Measurements from ENCODE around the gene SEMA4C.
"Not testable (repeated sequence)": the region's sequence is repeated elsewhere in the genome, so short reads cannot be mapped to it uniquely, and the experiment has no call there.

The SEMA4C gene

DNA sequence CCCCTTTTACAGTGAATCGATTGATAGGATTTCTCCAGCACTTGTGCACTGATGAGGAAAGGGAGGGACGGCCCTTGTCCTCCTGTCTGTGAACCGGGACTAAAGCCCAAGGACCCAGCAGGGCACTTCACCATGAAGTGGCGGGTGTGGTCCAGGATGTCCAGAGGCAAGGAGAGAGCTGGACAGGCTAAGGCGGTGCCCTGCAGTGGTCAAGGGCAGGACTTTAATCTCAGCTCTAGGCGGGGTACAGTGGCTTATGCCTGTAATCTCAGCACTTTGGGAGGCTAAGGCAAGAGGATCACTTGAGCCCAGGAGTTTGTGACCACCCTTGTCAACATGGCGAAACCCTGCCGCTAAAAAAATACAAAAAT lies 28.2 kb upstream of the SEMA4C start:
- no peak for DNase-seq (ENCODE audit: low spot score)

DNA sequence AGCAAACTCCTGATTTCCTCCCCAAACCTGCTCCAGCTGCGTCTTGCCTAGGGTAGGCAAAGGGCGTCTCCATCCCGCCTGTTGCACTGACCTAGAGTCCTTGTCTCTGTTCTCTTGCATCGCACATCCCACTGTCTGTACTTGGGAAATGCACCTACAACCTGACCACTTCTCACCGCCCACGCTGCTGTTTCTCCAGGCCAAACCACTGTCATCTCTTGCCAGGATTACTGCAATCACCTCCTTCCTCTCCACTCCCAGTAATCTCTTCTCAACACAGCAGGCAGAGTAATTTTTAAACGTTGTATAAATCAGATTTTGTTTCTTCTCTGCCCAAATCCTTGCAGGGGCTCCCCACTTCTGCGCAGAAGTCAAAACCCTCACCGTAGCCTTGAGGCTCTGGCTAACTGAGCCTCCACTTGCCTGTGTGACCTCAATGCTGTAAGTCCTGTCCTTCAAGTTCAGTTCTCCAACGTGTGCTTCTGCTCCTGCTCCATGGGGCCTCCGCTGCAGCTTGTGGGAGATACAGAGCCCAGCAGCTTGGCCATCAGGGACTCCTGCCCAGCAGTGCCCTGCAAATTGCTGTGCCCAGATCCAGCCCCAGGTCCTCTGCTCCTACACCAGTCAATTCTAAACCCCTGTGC lies 27.7 kb upstream of the SEMA4C start:
- no peak for DNase-seq (ENCODE audit: low spot score)

GRCh38 chr2:96895746-96896651 lies 26.1 kb upstream of the SEMA4C start:
- no peak for DNase-seq (ENCODE audit: low spot score)

GRCh38 chr2:96895032-96895745 lies 25.3 kb upstream of the SEMA4C start:
- no peak for DNase-seq (ENCODE audit: low spot score)

DNA sequence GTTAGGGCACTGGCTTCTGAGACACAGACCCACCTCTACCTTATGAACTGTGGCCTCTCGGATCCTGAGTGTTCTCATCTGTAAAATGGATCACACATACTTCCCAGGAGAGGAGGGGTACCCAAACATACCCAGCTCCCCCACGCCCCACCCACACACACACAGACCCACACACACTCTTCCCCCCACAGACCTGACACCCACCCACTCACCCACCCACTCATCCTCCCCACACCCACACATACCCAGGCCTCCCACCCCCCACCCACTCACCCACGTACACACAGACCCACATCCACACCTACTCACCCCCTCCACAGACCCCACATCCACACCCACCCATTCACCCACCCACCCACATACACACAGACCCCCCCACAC lies 24.3 kb upstream of the SEMA4C start:
- no peak for DNase-seq (ENCODE audit: low spot score)

DNA sequence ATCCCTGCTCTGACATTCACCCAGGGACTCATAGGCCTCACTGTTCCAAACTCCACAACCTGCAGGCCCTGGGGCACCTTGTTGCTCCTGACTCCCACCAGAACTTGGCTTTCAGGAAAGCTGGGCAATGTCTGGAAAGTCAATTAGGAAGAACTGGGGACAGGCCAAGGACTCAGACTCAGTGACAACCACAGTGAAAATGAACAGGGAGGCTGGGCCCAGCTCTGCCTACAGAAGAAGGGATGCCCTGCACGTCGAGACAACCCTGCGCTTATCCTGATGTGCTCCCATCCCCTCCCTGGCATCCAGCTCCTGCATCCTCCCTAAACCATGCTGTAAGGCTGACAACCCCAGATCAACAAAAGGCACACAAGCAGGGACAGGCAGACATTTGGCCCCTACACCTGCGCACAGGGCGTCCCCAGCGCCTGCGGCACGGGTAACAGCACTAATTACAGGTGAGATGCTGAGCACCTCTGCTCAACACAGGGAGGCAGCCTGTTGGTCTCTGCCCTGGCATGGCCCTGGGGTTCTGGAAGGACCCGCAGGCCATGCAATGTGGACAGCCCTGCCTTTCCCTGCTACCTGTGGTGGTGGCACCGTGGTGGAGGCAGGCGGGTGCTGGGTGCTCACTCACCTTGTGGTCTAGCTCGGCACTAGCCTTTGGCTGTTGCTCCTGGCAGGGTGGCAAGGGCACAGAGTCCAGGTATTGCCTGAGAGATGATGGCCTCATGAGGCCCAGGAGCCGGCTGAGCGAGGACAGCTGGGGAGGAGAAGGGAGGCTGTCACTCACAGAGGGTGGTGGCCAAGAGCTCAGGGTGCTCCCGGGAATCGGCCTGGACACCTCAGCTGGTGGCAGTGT lies 23.6 kb upstream of the SEMA4C start:
- DNase-seq (ENCODE audit: low spot score) = no peak

- DNase-seq (ENCODE audit: low spot score) = no peak
These were observed 21.9 kb upstream of the SEMA4C start for GRCh38 chr2:96891591-96892333.

DNA sequence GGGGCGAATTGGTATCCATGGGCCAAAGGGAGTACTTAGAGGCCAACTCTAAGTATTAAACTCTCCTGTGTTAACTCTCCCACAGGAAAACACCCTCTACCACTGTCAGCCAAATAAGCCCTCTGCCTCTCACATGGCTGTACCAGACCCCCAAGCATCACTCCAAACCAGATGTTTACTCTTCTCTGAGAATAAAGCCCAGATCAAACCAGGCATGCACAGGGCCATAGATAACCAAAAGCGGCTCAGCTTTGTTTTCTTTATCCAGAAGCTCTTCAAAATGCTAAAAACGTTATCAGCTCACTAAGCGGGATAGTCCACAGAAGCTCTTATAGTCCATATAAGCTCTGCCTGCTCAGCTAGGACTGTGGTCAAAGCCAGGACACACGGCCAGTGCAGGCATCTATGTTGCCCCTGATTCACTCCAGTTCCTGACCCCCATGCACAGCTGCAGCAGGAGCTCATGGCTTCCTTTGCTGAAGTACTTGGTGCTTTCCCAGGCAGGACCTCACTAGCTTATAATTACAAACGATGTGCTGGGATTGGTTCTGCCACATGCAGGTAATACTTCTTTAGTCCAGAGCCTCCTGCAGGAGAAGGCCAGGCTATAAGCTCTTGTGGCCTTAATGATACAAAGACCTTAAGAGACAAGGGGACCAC lies 21.0 kb upstream of the SEMA4C start:
- no peak for DNase-seq (ENCODE audit: low spot score)

DNA sequence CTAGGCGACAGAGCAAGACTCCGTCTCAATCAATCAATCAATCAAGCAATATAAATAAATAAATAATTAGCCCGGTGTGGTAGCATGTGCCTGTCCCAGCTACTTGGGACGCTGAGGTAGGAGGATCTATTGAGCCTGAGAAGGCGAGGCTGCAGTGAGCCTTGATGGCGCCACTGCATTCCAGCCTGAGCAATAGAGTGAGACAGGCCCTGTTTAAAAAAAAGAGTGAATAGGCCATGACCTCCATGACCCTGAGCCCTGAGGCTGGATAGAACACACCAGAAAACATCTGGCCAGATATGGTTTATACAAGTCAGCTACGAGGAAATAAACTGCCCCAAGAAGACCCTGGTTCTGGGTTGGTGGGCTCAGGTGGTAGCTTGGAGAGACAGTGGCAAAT lies 20.4 kb upstream of the SEMA4C start:
- no peak for DNase-seq (ENCODE audit: low spot score)

DNA sequence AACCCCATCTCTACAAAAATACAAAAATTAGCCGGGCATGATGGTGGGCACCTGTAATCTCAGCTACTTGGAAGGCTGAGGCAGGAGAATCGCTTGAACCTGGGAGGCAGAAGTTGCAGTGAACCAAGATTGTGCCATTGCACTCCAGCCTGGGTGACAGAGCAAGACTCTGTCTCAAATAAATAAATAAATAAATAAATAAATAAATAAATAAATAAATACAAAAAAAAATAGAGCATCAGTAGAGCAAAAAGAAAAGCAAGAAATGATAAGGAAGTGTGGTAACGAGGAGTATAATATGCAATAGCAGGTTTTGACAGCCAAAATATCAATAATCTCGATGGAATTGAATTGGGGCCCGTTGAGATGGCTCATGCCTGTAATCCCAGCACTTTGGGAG lies 19.6 kb upstream of the SEMA4C start:
- not testable (repeated sequence) for DNase-seq (ENCODE audit: low spot score)

DNA sequence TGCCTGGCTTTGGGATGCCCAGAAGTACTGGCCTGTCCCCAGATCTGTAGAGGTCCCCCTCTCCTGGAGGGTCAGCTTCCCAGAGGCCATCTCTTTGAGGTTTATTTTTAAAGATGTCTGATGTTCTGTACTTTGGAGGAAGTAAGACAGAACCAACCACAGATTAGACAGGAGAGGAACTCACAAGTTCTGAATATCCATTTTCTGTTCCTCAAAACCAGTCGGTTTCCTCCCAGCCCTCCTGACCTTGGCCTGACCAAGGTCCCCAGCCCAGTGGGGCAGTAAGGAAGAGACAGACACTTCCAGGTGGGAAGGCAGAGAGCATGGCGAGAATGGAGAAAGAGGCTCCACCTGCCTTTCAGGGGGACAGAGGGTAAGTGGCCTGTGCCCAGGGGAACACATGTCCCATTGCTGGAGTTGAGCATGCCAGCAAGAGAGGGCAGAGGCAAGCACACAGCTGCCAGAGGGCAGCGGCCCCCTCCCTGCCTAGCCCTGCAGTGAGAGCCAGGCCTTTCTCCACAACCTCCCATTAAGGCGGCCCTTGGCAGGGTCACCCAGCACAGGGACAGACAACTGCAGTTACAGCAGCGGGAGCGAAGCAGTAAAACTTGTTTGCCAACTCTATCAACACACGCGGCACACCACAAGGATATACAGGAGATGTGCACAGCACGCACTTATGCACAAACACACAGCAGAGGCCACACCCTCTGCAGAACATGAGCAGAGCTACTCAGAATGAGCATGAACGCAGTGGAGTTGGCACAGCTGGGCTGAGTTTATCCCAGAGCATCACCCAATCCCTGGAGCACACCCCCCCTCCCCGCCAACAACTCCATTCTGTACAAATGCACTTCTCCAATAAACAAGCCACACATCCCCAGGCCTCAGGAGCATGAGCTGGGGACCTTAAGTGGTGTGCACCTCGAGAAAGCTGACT lies 18.5 kb upstream of the SEMA4C start:
- no peak for DNase-seq (ENCODE audit: low spot score)

DNA sequence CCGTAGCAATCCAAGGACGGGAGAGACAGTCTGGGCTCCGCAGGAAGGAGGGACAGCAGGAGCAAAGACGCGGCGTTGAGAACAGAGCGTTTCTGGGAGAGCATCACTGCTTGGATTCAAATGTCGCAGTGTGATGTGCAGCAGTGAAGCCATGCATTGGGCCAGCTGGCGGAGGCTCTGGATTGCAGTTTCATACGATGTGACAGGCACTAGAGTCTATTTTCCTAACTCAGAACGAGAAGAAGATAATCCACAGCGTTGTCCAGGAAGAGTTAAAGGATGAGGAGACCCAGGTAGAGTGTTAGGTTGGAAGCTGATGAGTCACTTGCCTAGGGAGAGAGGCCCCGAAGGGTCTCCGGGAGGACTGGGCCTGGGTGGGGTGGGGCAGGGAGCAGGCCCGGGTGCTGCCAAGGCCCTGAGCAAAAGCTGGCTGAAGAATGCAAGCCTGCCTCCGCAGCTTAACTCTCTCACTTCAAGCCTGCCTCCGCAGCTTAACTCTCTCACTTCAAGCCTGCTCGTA lies 17.7 kb upstream of the SEMA4C start:
- DNase-seq (ENCODE audit: low spot score) = no peak

- DNase-seq (ENCODE audit: low spot score) = no peak
These were observed 15.8 kb upstream of the SEMA4C start for GRCh38 chr2:96885432-96886347.

DNA sequence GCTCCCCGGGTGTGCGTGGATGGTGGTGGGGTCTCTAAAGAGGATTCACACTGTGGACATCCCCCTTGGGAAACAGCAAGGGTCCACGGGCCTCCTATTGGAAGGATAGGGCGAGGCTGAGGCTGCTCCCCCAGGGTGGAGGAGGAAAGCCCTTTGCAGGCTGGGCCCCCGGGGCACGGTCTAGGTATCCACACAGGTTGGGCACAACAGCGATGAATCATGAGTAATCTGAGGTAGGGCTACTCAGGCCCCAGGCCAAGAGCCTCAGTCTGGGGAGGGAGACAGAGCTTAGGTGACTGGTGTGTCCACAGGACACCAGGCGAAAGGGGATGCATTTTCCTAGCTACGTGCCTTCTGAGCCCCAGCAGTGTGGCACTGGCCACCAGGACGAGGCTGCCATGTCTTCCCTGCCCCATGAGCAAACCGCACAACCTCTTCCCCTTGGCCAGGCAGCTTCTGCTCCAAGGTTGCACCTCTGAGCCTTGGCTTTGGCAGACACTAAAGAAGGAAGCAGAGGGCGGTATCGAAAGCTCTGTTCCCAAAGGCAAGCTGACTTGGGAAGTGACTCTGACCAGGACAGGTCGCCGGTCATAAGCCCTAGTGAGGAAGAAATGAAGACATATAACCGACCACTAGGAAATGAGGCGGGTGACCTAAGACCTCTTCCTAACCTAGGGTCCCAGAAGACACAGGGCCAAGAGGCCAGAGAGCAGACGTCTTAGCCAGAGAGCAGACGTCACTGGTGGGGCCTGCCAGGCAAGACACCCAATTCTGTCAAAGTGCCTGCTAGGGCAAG lies 14.6 kb upstream of the SEMA4C start:
- DNase-seq (ENCODE audit: low spot score) = no peak

DNA sequence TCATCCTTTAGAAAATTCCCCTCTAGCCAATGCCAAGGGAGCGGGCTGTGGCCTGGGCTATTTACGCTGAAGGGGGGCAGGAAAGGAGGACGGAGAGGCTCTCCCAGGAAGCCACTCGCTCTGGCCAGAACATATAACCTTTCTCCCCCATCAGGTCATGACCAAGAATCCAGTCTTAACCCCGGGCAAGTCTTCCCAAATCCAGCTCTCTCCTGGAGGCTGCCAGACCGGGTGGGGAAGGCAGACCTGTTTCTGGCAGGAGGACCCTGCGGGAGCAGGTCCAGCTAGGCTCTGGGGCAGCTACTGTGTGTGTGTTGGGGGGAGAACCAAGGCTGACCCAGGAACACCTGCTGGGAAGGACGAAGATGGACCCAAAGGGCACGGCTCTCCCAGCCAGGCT lies 13.4 kb upstream of the SEMA4C start:
- DNase-seq (ENCODE audit: low spot score) = no peak

DNA sequence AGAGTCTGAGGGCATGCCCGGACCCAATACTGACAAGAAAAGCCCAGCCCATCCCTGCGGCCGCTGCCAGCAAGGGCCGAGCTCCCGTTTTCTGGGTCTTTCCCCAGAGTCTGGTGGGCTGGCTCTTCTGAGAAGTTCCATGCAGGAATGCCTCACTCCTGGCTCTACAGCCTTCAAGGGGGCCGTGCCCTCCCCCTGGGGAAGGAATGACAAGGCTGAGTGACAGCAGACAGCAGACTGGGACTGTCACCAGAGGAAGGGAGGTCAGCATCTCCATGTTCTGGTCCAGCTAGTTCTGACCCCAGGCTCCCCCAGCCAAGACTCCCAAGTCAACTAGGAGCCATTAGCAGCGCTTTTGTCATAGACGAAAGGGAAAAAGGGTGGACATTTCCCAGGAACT lies 13.0 kb upstream of the SEMA4C start:
- no peak for DNase-seq (ENCODE audit: low spot score)

DNA sequence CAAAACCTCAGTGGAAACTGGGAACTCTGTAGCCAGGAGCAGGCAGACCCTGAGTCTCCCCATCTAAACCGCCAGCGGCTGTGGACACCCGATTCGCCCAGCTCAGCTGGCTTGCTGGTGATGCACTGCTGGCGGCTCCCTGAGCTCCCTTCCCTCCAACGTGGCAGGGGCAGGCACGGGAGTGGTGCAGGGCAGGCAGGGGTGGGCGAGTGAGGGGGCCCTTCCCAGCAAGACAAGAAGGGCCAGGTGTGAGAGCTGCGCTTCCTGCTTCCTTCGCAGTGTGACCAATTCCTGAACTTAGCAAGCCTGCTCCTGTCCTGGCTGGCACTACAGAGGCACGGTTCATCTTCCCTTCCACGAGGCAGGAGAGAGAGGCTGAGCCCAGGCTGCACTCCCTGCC lies 12.3 kb upstream of the SEMA4C start:
- no peak for DNase-seq (ENCODE audit: low spot score)

Measured in ecto neural progenitor cell (in vitro differentiated cells).